Measurements from ENCODE around the gene ANKRD52.
"Not testable (repeated sequence)": the region's sequence is repeated elsewhere in the genome, so short reads cannot be mapped to it uniquely, and the experiment has no call there.

Gene ANKRD52

DNA sequence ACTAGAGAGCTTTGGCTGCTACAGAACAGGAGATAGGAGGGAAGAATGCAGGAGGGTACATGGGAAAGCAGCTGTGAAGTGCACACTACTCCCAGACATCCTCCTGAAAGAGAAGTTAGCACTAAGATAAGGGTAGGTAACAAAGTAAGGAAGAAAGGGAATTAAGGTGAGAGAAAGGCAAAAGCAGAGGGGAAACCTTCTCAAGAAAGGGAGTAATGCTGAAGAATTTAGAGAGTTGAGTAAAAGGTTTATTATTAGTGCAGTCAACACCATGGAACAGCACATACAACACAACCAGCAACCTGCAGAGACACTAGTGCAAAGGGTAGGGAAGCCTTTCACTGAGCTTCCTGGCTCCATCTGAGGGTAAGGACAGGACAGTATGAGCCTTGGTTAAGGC, 53.9 kb downstream of the ANKRD52 start:
- TF ChIP-seq, protein P1, sequence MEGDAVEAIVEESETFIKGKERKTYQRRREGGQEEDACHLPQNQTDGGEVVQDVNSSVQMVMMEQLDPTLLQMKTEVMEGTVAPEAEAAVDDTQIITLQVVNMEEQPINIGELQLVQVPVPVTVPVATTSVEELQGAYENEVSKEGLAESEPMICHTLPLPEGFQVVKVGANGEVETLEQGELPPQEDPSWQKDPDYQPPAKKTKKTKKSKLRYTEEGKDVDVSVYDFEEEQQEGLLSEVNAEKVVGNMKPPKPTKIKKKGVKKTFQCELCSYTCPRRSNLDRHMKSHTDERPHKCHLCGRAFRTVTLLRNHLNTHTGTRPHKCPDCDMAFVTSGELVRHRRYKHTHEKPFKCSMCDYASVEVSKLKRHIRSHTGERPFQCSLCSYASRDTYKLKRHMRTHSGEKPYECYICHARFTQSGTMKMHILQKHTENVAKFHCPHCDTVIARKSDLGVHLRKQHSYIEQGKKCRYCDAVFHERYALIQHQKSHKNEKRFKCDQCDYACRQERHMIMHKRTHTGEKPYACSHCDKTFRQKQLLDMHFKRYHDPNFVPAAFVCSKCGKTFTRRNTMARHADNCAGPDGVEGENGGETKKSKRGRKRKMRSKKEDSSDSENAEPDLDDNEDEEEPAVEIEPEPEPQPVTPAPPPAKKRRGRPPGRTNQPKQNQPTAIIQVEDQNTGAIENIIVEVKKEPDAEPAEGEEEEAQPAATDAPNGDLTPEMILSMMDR (IDR thresholded peaks at IDR 0.05; ENCODE audit: low read depth, low read length, missing control alignments): no peak
- no peak for DNase-seq (ENCODE audit: low read depth)

GRCh38 chr12:56202838-56203237, 55.3 kb downstream of the ANKRD52 start:
- no peak overlapping the region for H3K4me3 ChIP-seq (ENCODE audit: low read depth, low read length)
- no peak for DNase-seq (ENCODE audit: low read depth)

More for the DNA sequence above, 53.9 kb downstream of the ANKRD52 start:
- no peak overlapping the region for H3K4me3 ChIP-seq (ENCODE audit: low read depth, low read length)

DNA sequence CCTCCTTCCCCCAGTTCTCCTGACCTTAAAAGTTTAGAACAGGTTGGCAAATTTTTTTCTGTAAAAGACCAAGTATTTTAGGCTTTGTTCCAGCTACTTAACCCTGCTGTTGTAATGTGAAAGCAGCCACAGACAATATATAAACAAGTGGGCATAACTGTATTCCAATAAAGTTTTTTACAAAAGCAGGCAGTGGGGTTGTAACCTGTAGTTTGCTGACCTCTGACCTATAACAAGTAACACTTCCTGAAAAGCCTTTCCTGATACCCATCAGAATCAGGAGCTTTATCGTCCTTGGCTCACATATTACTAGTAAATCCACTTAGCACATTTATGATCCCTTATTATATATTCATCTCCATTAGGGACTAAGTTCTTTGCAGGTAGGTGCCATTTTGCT, 55.8 kb downstream of the ANKRD52 start:
- TF ChIP-seq, protein P1 (IDR thresholded peaks at IDR 0.05; ENCODE audit: low read depth, low read length, missing control alignments): no peak
- no peak for DNase-seq (ENCODE audit: low read depth)
- H3K4me3 ChIP-seq (ENCODE audit: low read depth, low read length): no peak overlapping the region

More at GRCh38 chr12:56202838-56203237, 55.3 kb downstream of the ANKRD52 start:
- TF ChIP-seq, protein P1 (IDR thresholded peaks at IDR 0.05; ENCODE audit: low read depth, low read length, missing control alignments): no peak

DNA sequence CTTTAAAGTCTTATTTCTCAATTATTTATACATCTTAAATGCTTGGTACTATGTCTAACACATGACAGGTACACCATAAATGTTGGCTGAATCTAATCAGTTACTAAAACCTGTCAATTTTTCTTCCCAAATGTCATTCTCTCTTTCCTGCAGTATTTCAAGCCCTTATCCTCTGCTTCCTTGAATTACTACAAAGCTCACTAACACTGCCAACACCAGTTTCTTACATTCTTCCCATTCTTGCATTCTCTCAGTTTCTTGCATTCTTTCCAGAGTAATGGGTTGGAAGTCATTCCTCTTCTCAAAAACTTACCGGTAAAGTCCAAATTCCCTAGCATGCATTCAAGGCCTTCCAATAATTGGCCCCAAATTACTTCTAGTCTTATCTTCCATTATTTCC, 59.3 kb downstream of the ANKRD52 start:
- no peak overlapping the region for H3K4me3 ChIP-seq (ENCODE audit: low read depth, low read length)
- TF ChIP-seq, protein P1 (IDR thresholded peaks at IDR 0.05; ENCODE audit: low read depth, low read length, missing control alignments): no peak
- no peak for DNase-seq (ENCODE audit: low read depth)

DNA sequence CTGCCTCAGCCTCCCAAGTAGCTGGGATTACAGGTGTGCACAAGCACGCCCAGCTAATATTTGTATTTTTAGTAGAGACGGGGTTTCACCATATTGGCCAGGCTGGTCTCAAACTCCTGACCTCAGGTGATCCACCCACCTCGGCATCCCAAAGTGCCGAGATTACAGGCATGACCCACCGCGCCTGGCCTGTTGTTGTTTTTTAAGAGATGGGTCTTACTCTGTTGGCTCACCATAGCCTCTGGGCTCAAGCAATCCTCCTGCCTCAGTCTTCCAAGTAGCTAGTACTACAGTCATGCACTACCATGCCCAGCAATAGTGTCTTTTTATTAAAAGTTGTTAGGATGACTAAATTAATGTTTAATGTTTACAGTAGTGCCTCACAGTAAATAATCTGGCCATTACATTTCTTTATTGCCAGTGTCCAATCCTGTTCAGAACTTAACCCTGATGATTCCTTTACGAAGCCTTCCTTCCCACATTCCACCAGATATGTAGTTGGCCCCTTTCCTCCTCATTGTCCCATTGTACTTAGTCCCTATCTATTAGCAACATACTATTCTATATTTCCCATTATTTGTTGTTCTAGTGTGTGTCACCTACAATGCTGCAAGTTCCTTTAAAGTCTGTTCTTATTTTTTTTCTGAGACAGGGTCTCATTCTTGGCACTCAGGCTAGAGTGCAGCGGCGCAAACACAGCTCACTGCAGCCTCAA, 60.1 kb downstream of the ANKRD52 start:
- H3K4me3 ChIP-seq (ENCODE audit: low read depth, low read length): no peak overlapping the region
- DNase-seq (ENCODE audit: low read depth): no peak

GRCh38 chr12:56196818-56197550, 61.2 kb downstream of the ANKRD52 start:
- H3K4me3 ChIP-seq (ENCODE audit: low read depth, low read length); DNase-seq (ENCODE audit: low read depth): not testable (repeated sequence)

More for the DNA sequence above, 60.1 kb downstream of the ANKRD52 start:
- TF ChIP-seq, protein P1 (IDR thresholded peaks at IDR 0.05; ENCODE audit: low read depth, low read length, missing control alignments): no peak

DNA sequence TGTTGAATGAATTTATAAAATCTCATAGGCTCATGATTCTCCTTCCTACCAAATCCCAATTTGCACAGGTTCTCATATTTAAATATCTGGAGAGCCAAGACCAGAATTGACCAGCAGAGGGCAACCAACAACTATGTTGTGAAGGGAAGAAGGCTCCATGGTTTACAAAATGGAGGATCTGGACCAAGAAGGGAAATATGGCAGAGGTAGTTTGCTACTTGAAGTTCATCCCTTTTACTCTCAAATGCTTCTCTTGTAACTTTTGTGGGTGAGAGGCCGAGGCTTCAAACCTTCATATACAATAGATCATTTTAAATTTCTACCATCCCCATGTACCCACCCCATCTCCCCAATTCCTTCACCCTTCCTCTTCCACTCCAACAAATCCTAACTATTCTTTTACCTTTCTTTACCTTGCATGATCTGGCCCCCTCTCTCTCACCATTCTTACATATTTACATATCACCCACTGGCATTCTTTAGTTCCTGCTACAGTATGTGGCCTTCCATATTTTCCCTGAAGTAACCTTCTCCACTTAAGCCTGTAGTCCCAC, 65.1 kb downstream of the ANKRD52 start:
- no peak overlapping the region for H3K4me3 ChIP-seq (ENCODE audit: low read depth, low read length)
- peak; percentile 79 for DNase-seq (ENCODE audit: low read depth)

More for the DNA sequence above, 65.1 kb downstream of the ANKRD52 start:
- TF ChIP-seq, protein P1 (IDR thresholded peaks at IDR 0.05; ENCODE audit: low read depth, low read length, missing control alignments): peak; percentile 71

All from GM12864 (cell line).